HepG2 (cell line): ENCODE results near the gene XRN1. TPM values are rescaled to one million over a fixed set of nuclear protein-coding genes. Genes with fewer than 3 reads are reported as not detected.

Source experiments
- ATAC-seq: fragments of 200-7000 bp; cut with Tn5 transposase; 3 replicates; pipeline ENCODE4 v1.9.1; 2020; ENCODE audit warnings: mild to moderate bottlenecking, moderate library complexity
- BruUV-seq: library from RNA; stranded (reverse); fragments of 400-500 nt; replicated peaks from 2 replicates; lab custom pipeline; 2021; lab: Mats Ljungman, UMichigan
- CTCF ChIA-PET: fragments of 300-600 bp; formaldehyde crosslinking; extraction: SDS; loops from one replicate; lab custom pipeline; 2021; ENCODE audit warnings: low total read pairs, inconsistent platforms, low intra/inter-chr PET ratio; lab: Yijun Ruan, JAX
- POLR2A ChIA-PET: fragments of 350-600 bp; sonication (Branson Sonifier 250); formaldehyde crosslinking; loops from one replicate; lab custom pipeline; 2020; ENCODE audit warnings: antibody characterized with exemption, inconsistent platforms; lab: Yijun Ruan, JAX
- DNase-seq: peaks from one replicate; pipeline ENCODE4 v3.0.0-alpha.2; 2015; ENCODE audit warnings: low spot score
- FAIRE-seq: peaks from 3 replicates; lab custom pipeline; 2011; peaks lifted over from hg19 to GRCh38; lab: Jason Lieb, UNC
- H2AFZ ChIP-seq: one replicate; pipeline ENCODE4 v1.6.1; 2011; ENCODE audit warnings: low read length, inconsistent platforms
- H3K27ac ChIP-seq: fragments of 300-600 bp; 3 replicates; pipeline ENCODE4 v1.8.0; 2011; ENCODE audit warnings: mixed run types, mild to moderate bottlenecking, mixed read lengths, low read length, inconsistent platforms; ENCODE audit not compliant: insufficient read depth; ENCODE audit errors: extremely low read length
- H3K27me3 ChIP-seq, 2 experiments: fragments of 200-600 bp in 1 of 2; 2 replicates in 1 of 2; 3 replicates in 1 of 2; pipeline versions ENCODE4 v1.6.0 to v1.8.0; 2011; ENCODE audit warnings: low read length in 2 of 2, mild to moderate bottlenecking in 2 of 2, moderate library complexity in 2 of 2, inconsistent platforms in 1 of 2; ENCODE audit not compliant: insufficient read depth in 2 of 2, control insufficient read depth in 1 of 2
- H3K36me3 ChIP-seq, 2 experiments: fragments of 200-600 bp in 1 of 2; replicated peaks in 1 of 2; 2 replicates in 1 of 2; 3 replicates in 1 of 2; pipeline versions ENCODE4 v1.5.1 to v1.8.0; 2011; ENCODE audit warnings: low read length in 2 of 2, inconsistent platforms in 1 of 2; ENCODE audit not compliant: insufficient read depth in 2 of 2, control insufficient read depth in 1 of 2
- H3K4me1 ChIP-seq: 2 replicates; pipeline ENCODE4 v1.5.1; 2012; ENCODE audit warnings: low read length, inconsistent platforms; ENCODE audit not compliant: insufficient read depth
- H3K4me2 ChIP-seq: 2 replicates; pipeline ENCODE4 v1.6.0; 2011; ENCODE audit warnings: low read depth, low read length, inconsistent platforms
- H3K4me3 ChIP-seq, 3 experiments: fragments of 200-600 bp in 1 of 3; sonication (generic), shearing (Covaris generic) in 1 of 3; replicated peaks in 1 of 3; 2 replicates each; pipeline ENCODE4 v1.5.1; 2011 to 2016; ENCODE audit warnings: low read length in 3 of 3, inconsistent platforms in 2 of 3, low read depth in 2 of 3, mild to moderate bottlenecking in 2 of 3, control low read depth in 1 of 3, mixed read lengths in 1 of 3; ENCODE audit not compliant: insufficient read depth in 1 of 3
- H3K79me2 ChIP-seq: one replicate; pipeline ENCODE4 v1.6.1; 2011; ENCODE audit warnings: low read length, inconsistent platforms; ENCODE audit not compliant: insufficient read depth
- H3K9ac ChIP-seq: 2 replicates; pipeline ENCODE4 v1.6.0; 2011; ENCODE audit warnings: mild to moderate bottlenecking, low read depth, low read length, inconsistent platforms; ENCODE audit not compliant: insufficient read depth
- H3K9me3 ChIP-seq: 2 replicates; pipeline ENCODE4 v1.5.1; 2012; ENCODE audit warnings: mild to moderate bottlenecking, low read length
- H4K20me1 ChIP-seq: 2 replicates; pipeline ENCODE4 v1.6.0; 2011; ENCODE audit warnings: inconsistent platforms, mild to moderate bottlenecking, low read length, moderate library complexity; ENCODE audit not compliant: insufficient read depth
- BRD4 ChIP-seq: sonication (generic); formaldehyde crosslinking; IDR thresholded peaks from 2 replicates; pipeline ENCODE4 v1.4.0; 2020; ENCODE audit warnings: missing genetic modification reagents
- CBX1 ChIP-seq: IDR thresholded peaks from one replicate; pipeline ENCODE4 v1.6.1; 2016; ENCODE audit warnings: antibody characterized with exemption, low read depth
- EP300 ChIP-seq, 3 experiments: sonication (generic) in 1 of 3; formaldehyde crosslinking in 1 of 3; IDR thresholded peaks; 2 replicates each; pipeline versions ENCODE4 v1.5.1 to v1.6.1; 2011 to 2020; ENCODE audit warnings: low read depth in 2 of 3, low read length in 2 of 3, borderline replicate concordance in 1 of 3, improper control_type of control experiment in 1 of 3, mild to moderate bottlenecking in 1 of 3, missing genetic modification reagents in 1 of 3, moderate library complexity in 1 of 3
- NR2F2 ChIP-seq: IDR thresholded peaks from 2 replicates; pipeline ENCODE4 v1.6.1; 2012; ENCODE audit warnings: low read depth, inconsistent platforms, borderline replicate concordance
- RBFOX2 ChIP-seq: fragments of 200-400 bp; formaldehyde crosslinking; IDR thresholded peaks from 2 replicates; pipeline ENCODE4 v1.6.1; 2017; ENCODE audit warnings: low read depth, mild to moderate bottlenecking, low read length
- RFX5 ChIP-seq: IDR thresholded peaks from 2 replicates; pipeline ENCODE4 v1.6.1; 2011; ENCODE audit warnings: low read depth, low read length, improper control_type of control experiment
- TFAP4 ChIP-seq: sonication (generic); IDR thresholded peaks from 2 replicates; pipeline ENCODE4 v1.6.1; 2016; ENCODE audit warnings: low read depth, borderline replicate concordance
- TIGD3 ChIP-seq: sonication (generic); formaldehyde crosslinking; IDR thresholded peaks from 2 replicates; pipeline ENCODE4 v1.5.1; 2020; ENCODE audit warnings: mild to moderate bottlenecking, missing genetic modification reagents, borderline replicate concordance
- ZNF331 ChIP-seq: sonication (generic); formaldehyde crosslinking; IDR thresholded peaks from 2 replicates; pipeline ENCODE4 v1.4.0; 2020; ENCODE audit warnings: missing genetic modification reagents
- ZNF496 ChIP-seq: sonication (generic); formaldehyde crosslinking; IDR thresholded peaks from 2 replicates; pipeline ENCODE4 v1.8.1; 2023; ENCODE audit warnings: mild to moderate bottlenecking, moderate library complexity, missing genetic modification reagents; ENCODE audit not compliant: insufficient replicate concordance
- ZNF614 ChIP-seq: IDR thresholded peaks from 2 replicates; pipeline ENCODE4 v1.6.1; 2018; ENCODE audit warnings: missing biosample characterization, missing genetic modification reagents, inconsistent platforms, borderline replicate concordance
- ZNF670 ChIP-seq: sonication (generic); formaldehyde crosslinking; IDR thresholded peaks from 2 replicates; pipeline ENCODE4 v1.8.0; 2022; ENCODE audit warnings: mild to moderate bottlenecking, missing genetic modification reagents, borderline replicate concordance
- ZNF761 ChIP-seq: sonication (generic); formaldehyde crosslinking; conservative IDR thresholded peaks from 2 replicates; pipeline ENCODE4 v1.4.0; 2020; ENCODE audit warnings: mild to moderate bottlenecking, missing genetic modification reagents
- WGBS: methylation state at CpG from one replicate; pipeline ENCODE4 v1.1.6; 2017; ENCODE audit warnings: low lambda C conversion rate; 5-methylcytosine and 5-hydroxymethylcytosine counted together
- in situ Hi-C: cut with HindIII; loops from 2 replicates; pipeline ENCODE4 v1.10.0; 2017; ENCODE audit warnings: low pct_unique_long_range_greater_than_20kb; ENCODE audit not compliant: extremely low pct_ligation_motif_present
- intact Hi-C: fragments of 100-400 bp; cut with micrococcal nuclease; formaldehyde crosslinking; loops from one replicate; pipeline ENCODE4 v1.10.0; 2022; ENCODE audit not compliant: unreplicated experiment
- polyA plus RNA-seq, 8 experiments: library from polyadenylated mRNA; depleted of rRNA in 3 of 8; stranded (reverse) in 7 of 8; unstranded in 1 of 8; fragments of >200 nt; fragmentation: Illumina TruSeq in 4 of 8; extraction: Trizol in 4 of 8; gene quantifications; 2 replicates each; pipeline versions ENCODE4 v1.2.1 to v1.2.3, GENCODE V29; 2011 to 2016; ENCODE audit warnings: low read depth in 4 of 8, missing spikeins in 1 of 8, mixed read lengths in 1 of 8; ENCODE audit not compliant: insufficient read depth in 1 of 8
- total RNA-seq, 5 experiments: library from RNA; depleted of rRNA; stranded (reverse); fragments of >200 nt; fragmentation: Illumina TruSeq; extraction: Trizol; gene quantifications; 2 replicates each; pipeline ENCODE4 v1.2.3, GENCODE V29; 2016; ENCODE audit warnings: low read depth in 1 of 5
- TF ChIP-seq, protein P1 (sequence below): sonication (generic); formaldehyde crosslinking; IDR thresholded peaks from 2 replicates; pipeline ENCODE4 v1.4.0; 2020; ENCODE audit warnings: mild to moderate bottlenecking, low read depth, missing genetic modification reagents
- TF ChIP-seq, protein P2 (sequence below): IDR thresholded peaks from 2 replicates; pipeline ENCODE4 v1.6.1; 2016; ENCODE audit warnings: missing compliant biosample characterization, missing genetic modification reagents, borderline replicate concordance
- TF ChIP-seq, protein P3 (sequence below): sonication (generic); formaldehyde crosslinking; IDR thresholded peaks from 2 replicates; pipeline ENCODE4 v1.5.0; 2020; ENCODE audit warnings: missing genetic modification reagents

The XRN1 gene
- total and polyA plus RNA-seq, 2 of the 13 experiments (the other 11 are each of a cell fraction or from before 2014, with no cell fraction given), result 13.2 to 13.3 TPM

DNA sequence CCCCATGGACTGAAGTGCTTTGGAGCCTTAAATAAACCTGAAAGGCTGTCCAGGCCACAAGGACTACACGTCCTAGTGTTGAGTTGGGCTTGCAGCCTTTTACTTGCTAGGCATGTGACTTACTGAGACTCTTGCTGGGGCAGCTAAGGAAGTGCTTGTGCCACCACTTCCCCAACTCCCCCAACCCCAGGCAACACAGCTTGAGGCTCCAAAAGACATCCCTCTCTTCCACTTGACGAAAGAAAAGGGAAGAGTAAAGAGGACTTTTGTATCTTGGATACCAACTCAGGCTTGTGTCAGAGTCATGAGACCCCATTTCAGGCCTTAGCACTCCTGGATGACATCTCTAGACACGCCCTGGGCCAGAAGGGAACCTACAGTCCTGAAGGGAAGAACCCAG is 109.8 kb downstream of the XRN1 start:
- no TSS peak for BruUV-seq
- FAIRE-seq (no peak), ATAC-seq (no peak), DNase-seq (no peak)
- ChIA-PET CTCF (no interaction called here), POLR2A (no interaction called here)
- no peaks in the 10 kb centered on the region for H3K4me1 ChIP-seq
- H4K20me1 ChIP-seq, result no peaks in the 10 kb centered on the region
- H3K4me2 ChIP-seq, result no peak overlapping the region
- no peaks in the 10 kb centered on the region for H3K79me2 ChIP-seq
- H3K36me3 ChIP-seq, result peaks cover 2 to 6% of the 10 kb centered on the region in 2 experiments; a peak in 3 of 5 replicates
- WGBS, result 96% methylated on average over 3 of the region's 3 CpGs
- no peak overlapping the region for H3K4me3 ChIP-seq
- H3K9ac ChIP-seq, result no peak overlapping the region
- no peaks in the 10 kb centered on the region for H3K27me3 ChIP-seq
- no peaks in the 10 kb centered on the region; the same call in 1 of the 2 replicates for H3K9me3 ChIP-seq
- intact Hi-C loops, result no loop called here
- no peak for TF ChIP-seq ZNF670
- TF ChIP-seq ZNF331 (CRISPR knock-in tag), result no peak
- TF ChIP-seq ZNF614, result no peak
- no peak for TF ChIP-seq CBX1
- TF ChIP-seq, protein P1, sequence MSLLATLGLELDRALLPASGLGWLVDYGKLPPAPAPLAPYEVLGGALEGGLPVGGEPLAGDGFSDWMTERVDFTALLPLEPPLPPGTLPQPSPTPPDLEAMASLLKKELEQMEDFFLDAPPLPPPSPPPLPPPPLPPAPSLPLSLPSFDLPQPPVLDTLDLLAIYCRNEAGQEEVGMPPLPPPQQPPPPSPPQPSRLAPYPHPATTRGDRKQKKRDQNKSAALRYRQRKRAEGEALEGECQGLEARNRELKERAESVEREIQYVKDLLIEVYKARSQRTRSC, result no peak
- TF ChIP-seq RBFOX2, result no peak
- no peak for TF ChIP-seq TIGD3
- TF ChIP-seq NR2F2, result no peak
- no peak for TF ChIP-seq EP300 (IDR thresholded peaks at IDR 0.05; ENCODE audit: low read depth in 2 of 2, low read length in 2 of 2)
- no peak for TF ChIP-seq EP300 (CRISPR knock-in tag; IDR thresholded peaks at IDR 0.05; ENCODE audit: borderline replicate concordance)
- no peak for TF ChIP-seq RFX5
- TF ChIP-seq, protein P2, sequence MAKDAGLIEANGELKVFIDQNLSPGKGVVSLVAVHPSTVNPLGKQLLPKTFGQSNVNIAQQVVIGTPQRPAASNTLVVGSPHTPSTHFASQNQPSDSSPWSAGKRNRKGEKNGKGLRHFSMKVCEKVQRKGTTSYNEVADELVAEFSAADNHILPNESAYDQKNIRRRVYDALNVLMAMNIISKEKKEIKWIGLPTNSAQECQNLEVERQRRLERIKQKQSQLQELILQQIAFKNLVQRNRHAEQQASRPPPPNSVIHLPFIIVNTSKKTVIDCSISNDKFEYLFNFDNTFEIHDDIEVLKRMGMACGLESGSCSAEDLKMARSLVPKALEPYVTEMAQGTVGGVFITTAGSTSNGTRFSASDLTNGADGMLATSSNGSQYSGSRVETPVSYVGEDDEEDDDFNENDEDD (CRISPR knock-in tag), result no peak
- TF ChIP-seq TFAP4, result no peak
- no peak for TF ChIP-seq ZNF761 (CRISPR knock-in tag)
- no peak for TF ChIP-seq ZNF496 (CRISPR knock-in tag)
- TF ChIP-seq, protein P3, sequence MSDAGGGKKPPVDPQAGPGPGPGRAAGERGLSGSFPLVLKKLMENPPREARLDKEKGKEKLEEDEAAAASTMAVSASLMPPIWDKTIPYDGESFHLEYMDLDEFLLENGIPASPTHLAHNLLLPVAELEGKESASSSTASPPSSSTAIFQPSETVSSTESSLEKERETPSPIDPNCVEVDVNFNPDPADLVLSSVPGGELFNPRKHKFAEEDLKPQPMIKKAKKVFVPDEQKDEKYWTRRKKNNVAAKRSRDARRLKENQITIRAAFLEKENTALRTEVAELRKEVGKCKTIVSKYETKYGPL (CRISPR knock-in tag), result no peak
- no peak for TF ChIP-seq BRD4 (CRISPR knock-in tag)
- no peak overlapping the region for H3K27ac ChIP-seq
- no peak overlapping the region for H2AFZ ChIP-seq
- in situ Hi-C loops, result no loop called here
